ENCODE data around the gene TEX44. TPM values are rescaled to one million over a fixed set of nuclear protein-coding genes. Genes with fewer than 3 reads are reported as not detected.
"Not testable (repeated sequence)": the region's sequence is repeated elsewhere in the genome, so short reads cannot be mapped to it uniquely, and the experiment has no call there.

TEX44 gene
- not detected for total RNA-seq
- long read RNA-seq, result 0 reads

GRCh38 chr2:231592636-231593145, at the start of gene TEX44:
Gene TEX44 (plus strand): TSS chr2:231592864. CDS start chr2:231592952, 88 bp downstream.
- DNase-seq (no peak), ATAC-seq (ENCODE audit: poor library complexity) (no peak)
- intact Hi-C loops (cut with DNase I), result no loop called here

- intact Hi-C loops (cut with DNase I), result no loop called here
- peak; percentile 68 for ATAC-seq (ENCODE audit: poor library complexity)
Observed at GRCh38 chr2:231545105-231545902, 47.4 kb upstream of the TEX44 start.

GRCh38 chr2:231546014-231546715, 46.5 kb upstream of the TEX44 start:
- ATAC-seq (ENCODE audit: poor library complexity) (no peak), DNase-seq (no peak)
- intact Hi-C loops (cut with DNase I), result no loop called here

More at GRCh38 chr2:231545105-231545902, 47.4 kb upstream of the TEX44 start:
- DNase-seq, result peak; percentile 68

GRCh38 chr2:231547315-231548110, 45.2 kb upstream of the TEX44 start:
- ATAC-seq (ENCODE audit: poor library complexity) (no peak), DNase-seq (no peak)
- intact Hi-C loops (cut with DNase I), result no loop called here

GRCh38 chr2:231548752-231549151, 43.9 kb upstream of the TEX44 start:
- ATAC-seq (ENCODE audit: poor library complexity), result no peak
- intact Hi-C loops (cut with DNase I), result no loop called here
- DNase-seq, result no peak

GRCh38 chr2:231549446-231550239, 43.0 kb upstream of the TEX44 start:
- intact Hi-C loops (cut with DNase I), result no loop called here

GRCh38 chr2:231552752-231553151, 39.9 kb upstream of the TEX44 start:
- ATAC-seq (ENCODE audit: poor library complexity) (no peak), DNase-seq (no peak)
- intact Hi-C loops (cut with DNase I), result no loop called here

More at GRCh38 chr2:231549446-231550239, 43.0 kb upstream of the TEX44 start:
- ATAC-seq (ENCODE audit: poor library complexity), result no peak
- no peak for DNase-seq

- intact Hi-C loops (cut with DNase I), result no loop called here
- ATAC-seq (ENCODE audit: poor library complexity) (no peak), DNase-seq (no peak)
Observed at GRCh38 chr2:231554327-231554726, 38.3 kb upstream of the TEX44 start.

GRCh38 chr2:231554748-231555545, 37.7 kb upstream of the TEX44 start:
- peak; percentile 86 for DNase-seq
- intact Hi-C loops (cut with DNase I), result loop anchor here (5.0 kb wide), 2 partner anchors 33 to 73 kb away; no protein-coding TSS in a partner anchor
- ATAC-seq (ENCODE audit: poor library complexity), result peak; percentile 82

GRCh38 chr2:231556496-231556895, 36.2 kb upstream of the TEX44 start:
- ATAC-seq (ENCODE audit: poor library complexity); DNase-seq: not testable (repeated sequence)
- intact Hi-C loops (cut with DNase I), result loop anchor here (5.0 kb wide), 2 partner anchors 34 to 74 kb away; no protein-coding TSS in a partner anchor

GRCh38 chr2:231556981-231557380, 35.7 kb upstream of the TEX44 start:
- ATAC-seq (ENCODE audit: poor library complexity) (no peak), DNase-seq (no peak)
- intact Hi-C loops (cut with DNase I), result loop anchor here (5.0 kb wide), 2 partner anchors 35 to 75 kb away; no protein-coding TSS in a partner anchor

- DNase-seq, result peak; percentile 83
- intact Hi-C loops (cut with DNase I), result loop anchor here (5.0 kb wide), 2 partner anchors 35 to 75 kb away; no protein-coding TSS in a partner anchor
- peak; percentile 92 for ATAC-seq (ENCODE audit: poor library complexity)
Observed at GRCh38 chr2:231557571-231558217, 35.0 kb upstream of the TEX44 start.

GRCh38 chr2:231563378-231563961, 29.2 kb upstream of the TEX44 start:
- intact Hi-C loops (cut with DNase I), result no loop called here
- DNase-seq (peak; percentile 57), ATAC-seq (ENCODE audit: poor library complexity) (peak; percentile 85)

GRCh38 chr2:231565887-231566594, 26.6 kb upstream of the TEX44 start:
- no peak for DNase-seq
- ATAC-seq (ENCODE audit: poor library complexity), result no peak
- intact Hi-C loops (cut with DNase I), result loop anchor here (2.0 kb wide), 1 partner anchor 35 kb away; no protein-coding TSS in a partner anchor

GRCh38 chr2:231567159-231567558, 25.5 kb upstream of the TEX44 start:
- intact Hi-C loops (cut with DNase I), result no loop called here
- ATAC-seq (ENCODE audit: poor library complexity) (no peak), DNase-seq (no peak)
